Measurements from ENCODE around the gene DNAJB8.

- TF ChIP-seq CTCF (IDR thresholded peaks at IDR 0.05) (no peak), POLR2A (IDR thresholded peaks at IDR 0.05) (no peak)
These were observed 2.9 kb downstream of the DNAJB8 start for GRCh38 chr3:128463771-128464170.
